ENCODE measurements around the gene FUCA1.
"Not testable (repeated sequence)": the region's sequence is repeated elsewhere in the genome, so short reads cannot be mapped to it uniquely, and the experiment has no call there.

Gene FUCA1

DNA sequence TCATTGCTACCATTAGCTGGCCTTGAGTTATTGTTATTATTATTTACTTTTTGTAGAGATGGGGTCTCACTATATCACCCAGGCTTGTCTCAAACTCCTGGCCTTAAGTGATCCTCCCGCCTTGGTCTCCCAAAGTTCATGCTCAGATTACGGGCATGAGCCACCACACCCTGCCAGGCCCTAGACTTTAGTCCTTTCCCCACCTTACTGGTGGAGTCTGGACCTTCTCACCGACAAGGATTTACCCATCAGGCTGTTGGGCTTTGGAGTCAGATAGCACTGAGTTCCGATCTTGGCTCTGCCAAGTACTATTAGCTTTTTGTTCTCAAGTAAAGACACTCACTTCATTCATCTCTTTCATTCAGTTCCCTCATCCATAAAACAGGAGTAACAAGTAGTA, 27.9 kb upstream of the FUCA1 start:
- DNase-seq (ENCODE audit: low spot score), result no peak

DNA sequence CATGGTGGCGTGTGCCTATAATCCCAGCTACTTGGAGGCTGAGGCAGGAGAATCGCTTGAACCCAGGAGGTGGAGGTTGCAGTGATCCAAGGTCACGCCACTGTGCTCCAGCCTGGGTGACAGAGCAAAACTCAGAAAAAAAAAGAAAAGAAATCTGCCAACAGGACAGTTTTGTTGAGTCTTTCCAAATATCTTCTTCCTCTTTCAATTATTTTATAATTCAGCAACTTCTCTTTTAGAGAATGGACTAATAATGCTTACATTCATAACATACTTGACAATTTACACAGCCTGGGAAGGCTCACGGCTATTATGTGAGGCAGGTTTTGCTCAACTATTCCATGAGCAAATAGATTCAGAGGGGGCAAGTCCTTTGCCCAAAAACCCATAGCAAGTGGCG, 27.0 kb upstream of the FUCA1 start:
- no peak for DNase-seq (ENCODE audit: low spot score)

DNA sequence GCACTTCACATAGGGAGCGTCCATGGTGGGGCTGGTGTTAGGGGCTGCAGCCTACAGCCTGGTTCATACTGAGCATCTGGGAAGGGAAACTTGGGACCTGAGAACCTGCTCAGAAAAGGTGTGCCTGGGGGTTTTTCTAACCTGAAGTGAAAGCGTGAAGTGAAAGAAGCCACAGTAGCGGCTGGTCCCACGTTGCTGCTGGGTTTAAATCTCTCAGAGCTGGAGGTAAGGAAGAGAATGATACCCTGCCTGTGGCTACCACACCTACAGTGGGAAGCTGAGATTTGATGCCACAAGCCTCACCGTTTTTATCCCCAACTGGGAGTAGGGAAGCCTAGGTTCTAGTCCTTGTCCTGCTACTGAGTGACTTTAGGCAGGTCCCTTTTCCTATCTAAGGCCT, 21.0 kb upstream of the FUCA1 start:
- no peak for DNase-seq (ENCODE audit: low spot score)

DNA sequence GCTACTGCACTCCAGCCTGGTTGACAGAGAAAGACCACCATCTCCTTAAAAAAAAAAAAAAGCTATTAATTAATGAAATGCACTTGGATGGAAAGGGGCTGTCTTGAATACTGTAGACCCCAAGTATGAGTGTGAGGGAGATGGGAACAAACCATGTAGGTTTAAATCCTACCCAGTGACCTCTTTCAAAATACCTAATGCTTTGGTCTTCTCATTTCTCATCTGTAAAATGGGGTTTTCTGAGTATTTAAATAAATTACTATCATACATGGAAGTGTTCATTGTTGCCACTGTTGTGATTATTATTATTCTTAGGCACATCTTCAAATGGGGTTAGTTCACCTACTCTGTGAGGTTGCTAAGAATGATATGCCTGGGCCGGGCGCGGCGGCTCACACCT, 17.1 kb upstream of the FUCA1 start:
- no peak for DNase-seq (ENCODE audit: low spot score)

DNA sequence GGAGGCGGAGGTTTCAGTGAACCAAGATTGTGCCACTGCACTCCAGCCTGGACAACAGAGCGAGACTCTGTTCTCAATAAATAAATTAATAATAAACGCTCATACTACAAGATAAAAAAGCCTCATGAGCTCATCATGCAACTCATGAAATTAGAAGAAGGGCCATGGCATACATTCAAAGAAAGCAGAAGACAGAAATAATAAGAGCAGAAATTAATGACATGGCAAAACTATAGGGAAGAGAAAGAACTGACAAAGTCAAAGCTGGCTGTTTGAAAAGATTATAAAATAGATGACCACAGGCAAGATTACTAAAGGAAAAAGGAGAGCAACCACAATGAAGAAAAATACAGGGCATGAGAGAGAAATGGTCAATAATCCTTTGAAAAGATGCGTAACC, 14.7 kb upstream of the FUCA1 start:
- DNase-seq (ENCODE audit: low spot score), result no peak

DNA sequence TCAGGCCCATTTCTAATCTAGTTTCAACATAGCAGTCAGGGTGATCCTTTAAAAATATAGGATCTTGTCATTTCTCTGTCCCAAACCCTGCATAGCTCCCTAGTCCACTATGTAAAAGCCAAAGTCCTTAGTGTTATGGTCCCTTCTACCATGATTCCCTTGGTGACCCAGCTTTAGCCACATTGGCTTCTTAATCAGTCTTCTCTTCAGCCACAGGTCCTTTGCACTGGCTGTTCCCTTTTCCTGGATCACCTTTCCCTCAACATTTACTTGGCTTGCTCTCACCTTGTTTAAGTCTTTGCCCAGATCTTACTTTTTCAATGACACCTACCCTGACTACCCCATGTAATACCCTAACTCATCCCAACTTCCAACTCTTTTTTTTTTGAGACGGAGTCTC, 11.7 kb upstream of the FUCA1 start:
- no peak for DNase-seq (ENCODE audit: low spot score)

DNA sequence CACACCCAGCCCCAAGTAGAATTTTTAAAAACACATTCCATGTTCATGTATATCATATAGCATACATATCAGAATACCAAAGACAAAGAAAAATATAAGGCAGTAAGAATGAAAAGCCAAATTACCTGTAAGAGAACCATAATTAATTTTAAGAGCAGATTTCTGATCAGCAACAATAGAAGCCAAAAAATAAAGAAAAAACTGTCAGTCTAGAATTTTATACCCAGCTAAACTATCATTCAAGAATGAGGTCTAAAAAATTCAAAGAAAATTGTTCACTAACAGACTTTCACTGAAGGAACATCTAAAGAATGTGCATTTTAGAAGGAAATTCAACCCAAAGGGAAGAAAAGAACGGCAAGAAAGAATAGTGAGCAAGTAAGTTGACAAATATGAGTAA, 10.6 kb upstream of the FUCA1 start:
- no peak for DNase-seq (ENCODE audit: low spot score)

DNA sequence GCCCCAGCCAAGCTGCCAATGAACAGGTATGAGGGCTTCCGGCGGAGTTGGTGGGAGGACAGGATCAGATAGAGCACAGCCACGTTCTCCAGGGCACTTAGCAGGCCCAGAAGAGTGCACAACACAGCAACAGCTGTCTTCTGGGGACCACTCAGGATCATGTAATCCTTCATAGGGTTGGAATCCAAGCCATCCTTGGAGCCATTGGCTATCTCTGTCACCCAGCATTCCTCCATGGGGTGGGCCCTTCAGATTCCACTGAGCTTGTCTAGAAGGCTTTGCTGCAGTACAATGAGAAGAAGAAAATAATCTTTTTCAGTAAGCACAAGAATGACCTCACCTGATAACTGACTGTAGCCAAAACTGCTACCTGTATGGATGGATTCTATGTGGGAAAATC, 7.3 kb upstream of the FUCA1 start:
- no peak for DNase-seq (ENCODE audit: low spot score)

DNA sequence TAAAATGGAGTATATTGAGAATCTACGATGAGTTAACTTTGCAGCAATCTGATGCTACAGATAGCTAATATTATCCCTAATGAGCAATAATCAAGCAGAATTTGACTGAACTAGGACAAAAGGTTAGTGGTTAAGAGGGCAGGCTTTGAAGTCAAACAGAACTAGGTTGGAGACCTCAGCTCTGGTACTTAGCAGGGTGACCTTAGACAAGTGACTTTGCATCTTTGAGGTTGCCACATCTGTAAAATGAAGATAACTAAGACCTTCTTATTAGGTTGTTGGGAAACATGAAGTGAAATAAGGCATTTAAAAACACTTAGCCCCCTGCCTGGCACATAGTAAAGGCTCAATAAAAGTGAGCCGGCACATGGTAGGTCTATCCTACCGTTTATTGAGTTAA, 4.3 kb upstream of the FUCA1 start:
- no peak for DNase-seq (ENCODE audit: low spot score)

DNA sequence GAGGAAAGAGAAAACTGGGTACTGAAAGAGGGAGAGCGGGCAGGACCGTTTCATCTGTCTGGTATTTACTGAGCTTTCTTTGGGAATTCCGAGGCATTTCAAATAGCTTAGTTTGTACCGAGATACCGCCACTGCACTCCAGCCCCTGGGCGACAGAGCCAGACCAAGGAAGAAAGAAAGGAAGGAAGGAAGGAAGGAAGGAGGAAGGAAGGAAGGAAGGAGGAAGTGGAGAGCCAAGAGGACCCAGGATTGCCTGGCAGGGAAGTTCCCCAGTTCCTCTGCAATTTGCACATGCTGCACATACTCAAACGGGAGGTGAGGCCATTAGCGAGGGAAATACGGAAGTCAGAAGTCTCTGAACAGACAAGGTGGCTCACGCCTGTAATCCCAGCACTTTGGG, 961 bp upstream of the FUCA1 start:
- DNase-seq (ENCODE audit: low spot score), result no peak

DNA sequence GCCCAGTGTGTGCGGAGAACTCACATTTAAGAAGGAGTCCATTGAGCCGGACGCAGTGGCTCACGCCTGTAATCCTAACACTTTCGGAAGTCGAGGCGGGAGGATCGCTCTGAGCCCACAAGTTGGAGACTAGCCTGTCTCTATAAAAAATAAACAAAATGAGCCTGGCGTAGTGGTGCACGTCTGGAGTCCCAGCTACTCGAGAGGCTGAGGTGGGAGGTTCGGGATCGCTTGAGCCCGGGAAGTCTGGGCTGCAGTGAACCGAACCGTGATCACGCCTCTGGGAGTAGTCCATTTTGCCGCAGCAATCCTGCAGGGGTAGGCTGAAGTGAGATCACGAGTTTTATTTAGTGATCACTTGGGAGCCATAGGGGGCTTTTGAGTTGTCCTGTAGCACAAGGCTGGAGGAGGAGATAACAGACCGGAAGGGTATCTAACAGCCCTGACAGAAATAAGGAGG, 497 bp upstream of the FUCA1 start:
- no peak for DNase-seq (ENCODE audit: low spot score)

DNA sequence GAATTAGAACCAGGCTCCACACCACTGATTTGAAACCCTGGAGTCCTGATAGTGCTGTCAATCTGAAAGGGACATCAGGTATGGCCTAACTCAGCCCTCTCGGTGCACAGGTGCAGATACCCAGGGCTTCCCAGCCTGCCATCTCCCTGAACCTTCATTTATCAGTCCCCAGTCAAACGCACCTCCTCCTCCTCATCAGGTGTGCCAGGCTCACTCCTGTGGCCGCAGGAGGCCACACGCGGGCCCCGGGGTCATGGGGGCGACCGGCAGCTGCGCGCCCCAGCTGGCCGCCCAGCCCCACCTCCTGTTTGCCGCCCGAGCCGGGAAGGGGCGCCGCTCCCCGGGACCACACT, 572 bp downstream of the FUCA1 start:
- no peak for DNase-seq (ENCODE audit: low spot score)

DNA sequence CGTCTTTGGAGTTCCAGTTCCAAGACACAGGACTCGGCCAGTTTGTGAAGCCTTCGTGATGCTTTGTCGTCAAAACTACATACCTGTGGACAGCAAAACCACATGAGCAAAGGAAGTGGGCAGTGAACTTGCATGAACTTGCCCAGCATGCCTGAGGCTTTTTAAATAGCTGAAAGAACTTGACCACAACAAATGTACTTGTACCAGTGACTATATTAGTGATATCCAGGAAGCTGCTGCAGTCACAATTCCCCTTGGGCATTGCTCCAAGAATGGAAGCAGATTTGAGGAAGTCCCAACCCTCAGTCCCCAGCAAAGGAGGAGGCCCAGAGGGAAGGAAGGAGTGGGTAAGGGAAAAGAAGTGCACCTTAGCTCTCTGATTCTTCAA, 2.6 kb downstream of the FUCA1 start:
- no peak for DNase-seq (ENCODE audit: low spot score)

DNA sequence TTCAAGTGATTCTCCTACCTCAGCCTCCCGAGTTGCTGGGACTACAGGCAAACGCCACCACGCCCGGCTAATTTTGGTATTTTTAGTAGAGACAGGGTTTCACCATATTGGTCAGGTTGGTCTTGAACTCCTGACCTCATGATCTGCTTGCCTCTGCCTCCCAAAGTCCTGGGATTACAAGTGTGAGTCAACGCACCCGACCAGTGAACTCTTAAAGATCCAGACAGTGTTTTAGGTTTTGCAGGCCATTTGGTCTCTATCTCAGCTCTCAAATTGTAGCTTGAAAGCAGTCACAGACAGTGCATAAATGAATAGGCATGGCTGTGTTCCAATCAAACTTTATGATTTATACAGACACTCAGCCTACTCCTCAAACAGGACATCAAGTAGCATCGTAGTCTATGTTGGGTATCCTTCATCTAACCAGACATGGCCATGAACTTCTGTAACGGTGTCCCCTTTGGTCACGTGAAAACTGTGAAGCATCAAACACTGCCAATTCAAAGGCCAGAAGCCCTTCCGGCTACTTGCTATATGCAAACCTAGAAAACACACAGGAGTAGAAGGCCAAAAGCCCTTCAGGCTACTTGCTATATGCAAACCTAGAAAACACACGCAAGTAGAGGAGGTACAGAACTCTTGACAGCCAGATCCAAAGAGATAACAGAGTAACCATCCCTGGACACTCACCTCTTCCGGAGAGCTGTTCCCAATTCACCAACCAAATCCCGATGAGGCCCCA, 3.1 kb downstream of the FUCA1 start:
- DNase-seq (ENCODE audit: low spot score), result no peak

DNA sequence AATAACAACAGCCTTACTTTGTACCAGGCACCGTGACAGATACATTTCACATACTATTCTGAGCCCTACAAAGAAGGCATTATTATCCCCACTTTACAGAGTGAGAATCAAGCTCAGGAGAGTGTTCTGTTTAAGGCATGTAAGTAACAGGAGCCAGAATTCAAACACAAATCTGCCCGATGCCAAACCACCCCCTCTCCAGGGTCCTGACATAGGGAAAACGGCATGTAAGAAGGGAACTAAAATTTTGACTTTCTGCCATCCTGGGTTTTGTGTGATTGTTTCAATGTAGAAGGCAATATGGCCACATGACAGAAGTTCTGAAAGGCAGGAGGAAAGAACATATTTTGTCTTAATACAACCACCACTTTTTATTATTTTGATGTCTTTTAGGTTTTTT, 5.5 kb downstream of the FUCA1 start:
- DNase-seq (ENCODE audit: low spot score), result no peak

DNA sequence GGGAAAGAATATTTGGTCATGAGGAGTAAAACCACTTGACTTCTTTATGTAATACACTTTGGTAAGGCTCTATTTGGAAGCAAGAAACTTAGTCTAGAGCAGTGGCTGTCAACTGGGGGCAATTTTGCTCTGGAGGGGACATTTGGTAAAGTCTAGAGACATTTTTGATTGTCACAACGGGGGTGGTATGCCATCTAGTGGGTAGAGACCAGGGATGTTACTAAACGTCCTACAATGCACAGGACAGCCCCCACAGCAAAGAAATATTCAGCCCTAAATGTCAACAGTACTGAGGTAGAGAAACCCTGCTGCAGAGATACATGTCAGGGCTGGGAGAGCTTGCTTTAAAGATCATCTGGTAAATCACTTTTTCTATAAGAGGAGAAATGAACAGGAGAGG, 13.5 kb downstream of the FUCA1 start:
- no peak for DNase-seq (ENCODE audit: low spot score)

DNA sequence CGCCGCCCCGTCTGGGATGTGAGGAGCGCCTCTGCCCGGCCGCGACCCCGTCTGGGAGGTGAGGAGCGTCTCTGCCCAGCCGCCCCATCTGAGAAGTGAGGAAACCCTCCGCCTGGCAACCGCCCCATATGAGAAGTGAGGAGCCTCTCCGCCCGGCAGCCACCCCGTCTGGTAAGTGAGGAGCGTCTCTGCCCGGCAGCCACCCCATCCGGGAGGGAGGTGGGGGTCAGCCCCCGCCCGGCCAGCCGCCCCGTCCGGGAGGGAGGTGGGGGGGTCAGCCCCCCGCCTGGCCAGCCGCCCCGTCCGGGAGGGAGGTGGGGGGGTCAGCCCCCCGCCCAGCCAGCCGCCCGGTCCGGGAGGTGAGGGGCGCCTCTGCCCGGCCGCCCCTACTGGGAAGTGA, 15.0 kb downstream of the FUCA1 start:
- DNase-seq (ENCODE audit: low spot score), result not testable (repeated sequence)

DNA sequence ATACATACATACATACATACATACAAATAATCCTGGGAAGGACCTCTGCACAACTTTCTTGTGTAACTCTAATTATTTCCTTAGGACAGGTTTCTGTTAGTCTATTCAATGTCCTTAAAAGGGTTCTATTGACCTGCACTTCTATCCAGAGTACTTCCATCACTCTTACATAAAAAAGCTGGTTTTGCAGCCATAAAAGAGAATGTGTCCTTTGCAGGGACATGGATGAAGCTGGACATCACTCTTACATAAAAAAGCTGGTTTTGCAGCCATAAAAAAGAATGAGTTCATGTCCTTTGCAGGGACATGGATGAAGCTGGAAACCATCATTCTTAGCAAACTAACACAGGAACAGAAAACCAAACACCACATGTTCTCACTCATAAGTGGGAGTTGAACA, 16.7 kb downstream of the FUCA1 start:
- not testable (repeated sequence) for DNase-seq (ENCODE audit: low spot score)

DNA sequence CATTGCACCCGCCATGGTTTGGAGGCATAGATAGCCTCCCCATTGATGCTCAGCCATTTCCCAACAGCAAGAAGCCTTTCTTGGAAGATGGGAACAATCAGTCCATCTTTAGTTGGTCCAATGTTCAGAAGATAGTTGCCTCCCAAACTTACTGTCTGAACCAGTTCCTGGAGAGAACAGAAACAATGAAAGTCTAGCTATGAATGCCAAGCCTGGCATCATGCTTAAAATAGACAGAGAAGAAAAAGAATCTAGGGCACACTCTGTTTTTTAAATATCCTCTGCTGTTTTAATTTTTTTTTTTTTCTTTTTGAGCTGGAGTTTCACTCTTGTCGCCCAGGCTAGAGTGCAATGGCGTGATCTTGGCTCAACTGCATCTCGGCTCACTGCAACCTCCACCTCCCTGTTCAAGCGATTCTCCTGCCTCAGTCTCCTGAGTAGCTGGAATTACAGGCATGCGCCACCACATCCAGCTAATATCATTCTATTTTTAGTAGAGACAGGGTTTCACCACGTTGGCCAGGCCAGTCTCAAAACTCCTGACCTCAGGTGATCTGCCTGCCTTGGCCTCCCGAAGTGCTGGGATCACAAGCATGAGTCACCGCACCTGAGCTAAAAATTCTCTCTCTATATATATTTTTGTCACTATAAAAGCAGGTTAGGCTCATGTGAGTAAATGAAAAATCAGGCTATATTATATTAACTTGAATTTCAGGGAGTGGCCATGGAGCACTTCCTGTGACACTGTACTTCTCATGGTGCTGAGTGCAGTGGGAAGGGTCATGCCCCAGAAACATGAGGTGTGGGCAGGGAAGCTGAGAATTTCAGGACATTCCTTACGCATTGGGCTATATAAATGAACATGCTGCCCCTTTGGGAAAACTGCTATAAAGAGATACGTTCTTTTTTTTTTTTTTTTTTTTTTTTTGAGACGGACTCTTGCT, 19.1 kb downstream of the FUCA1 start:
- DNase-seq (ENCODE audit: low spot score), result no peak

DNA sequence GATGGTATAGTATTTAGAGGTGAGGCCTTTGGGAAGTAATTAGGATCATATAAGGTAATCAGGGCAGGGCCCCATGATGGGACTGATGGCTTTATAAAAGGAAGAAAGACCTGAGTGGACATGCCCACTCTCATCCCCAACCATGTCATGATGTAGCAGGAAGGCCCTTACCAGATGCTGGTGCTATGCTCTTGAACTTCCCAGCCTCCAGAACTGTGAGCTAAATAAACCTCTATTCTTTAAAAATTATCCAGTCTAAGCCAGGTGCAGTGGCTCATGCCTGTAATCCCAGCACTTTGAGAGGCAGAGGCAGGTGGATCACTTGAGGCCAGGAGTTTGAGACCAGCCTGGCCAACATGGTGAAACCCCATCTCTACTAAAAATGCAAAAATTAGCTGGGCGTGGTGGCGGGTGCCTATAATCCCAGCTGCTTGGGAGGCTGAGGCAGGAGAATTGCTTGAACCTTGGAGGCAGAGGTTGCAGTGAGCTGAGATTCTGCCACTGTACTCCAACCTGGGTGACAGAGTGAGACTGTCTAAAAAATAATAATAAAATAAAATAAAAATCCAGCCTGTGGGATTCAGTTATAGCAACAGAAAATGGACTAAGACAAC, 20.5 kb downstream of the FUCA1 start:
- DNase-seq (ENCODE audit: low spot score), result not testable (repeated sequence)

DNA sequence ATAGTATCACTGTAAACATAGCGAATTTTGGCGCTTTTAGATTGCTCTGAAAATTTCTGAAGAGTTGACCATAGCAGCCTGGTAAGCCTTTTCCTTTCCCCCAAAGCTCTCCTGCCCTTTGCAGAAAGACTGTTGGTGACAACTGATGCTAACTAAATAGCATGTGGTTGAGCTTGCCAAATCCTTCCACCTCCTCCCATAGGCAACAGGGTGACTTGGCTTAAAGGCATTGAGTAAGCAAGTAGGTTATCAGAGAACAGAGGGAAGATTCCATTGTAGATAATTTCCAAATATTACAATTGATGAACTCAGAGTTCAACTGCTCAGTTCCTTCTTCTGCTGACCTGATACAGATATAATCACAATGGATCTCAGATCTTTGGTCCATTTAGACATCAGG, 22.9 kb downstream of the FUCA1 start:
- DNase-seq (ENCODE audit: low spot score), result no peak

DNA sequence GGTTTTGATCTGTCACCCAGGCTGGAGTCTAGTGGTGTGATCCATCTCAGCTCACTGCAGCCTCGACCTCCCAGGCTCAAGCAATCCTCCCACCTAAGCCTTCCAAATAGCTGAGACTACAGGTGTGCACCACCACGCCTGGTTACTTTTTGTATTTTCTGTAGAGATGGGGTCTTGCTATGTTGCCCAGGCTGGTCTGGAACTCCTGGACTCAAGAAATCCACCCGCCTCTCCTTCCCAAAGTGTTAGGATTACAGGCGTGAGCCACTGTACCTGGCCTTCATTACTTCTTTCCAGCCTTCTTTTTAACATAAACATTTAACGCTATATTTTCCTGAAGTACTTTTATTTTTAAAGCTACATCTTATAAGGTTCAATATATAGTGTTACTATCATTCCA, 24.4 kb downstream of the FUCA1 start:
- no peak for DNase-seq (ENCODE audit: low spot score)

DNA sequence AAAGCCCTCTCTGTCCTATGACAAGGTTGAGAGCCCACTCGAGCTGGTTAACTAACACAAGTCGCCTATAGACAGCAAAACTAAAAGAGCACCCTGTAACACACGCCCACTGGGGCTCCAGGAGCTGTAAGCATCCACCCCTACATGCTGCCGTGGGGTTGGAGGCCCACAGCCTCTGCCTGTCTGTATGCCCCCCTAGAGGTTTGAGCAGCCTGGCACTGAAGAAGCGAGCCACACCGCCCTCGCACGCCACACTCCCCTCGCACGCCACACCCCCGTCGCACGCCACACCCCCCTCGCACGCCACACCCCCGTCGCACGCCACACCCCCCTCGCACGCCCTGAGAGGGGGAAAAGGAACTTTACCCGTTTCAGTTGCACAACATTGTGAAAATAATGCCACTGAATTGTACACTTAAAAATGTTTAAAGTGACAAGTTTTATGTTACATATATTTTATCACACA, 29.7 kb downstream of the FUCA1 start:
- DNase-seq (ENCODE audit: low spot score), result peak; percentile 10

Data from putamen (tissue), 1 donor.